ENCODE results near the gene TNPO1. TPM values are rescaled to one million over a fixed set of nuclear protein-coding genes. Genes with fewer than 3 reads are reported as not detected.

TNPO1 gene
- total and polyA plus RNA-seq, 2 donors (not counting 1 experiment from before 2014, with no cell fraction given), result 93.7 to 226 TPM

- peak overlapping the region; percentile 48 for H3K9ac ChIP-seq (ENCODE audit: insufficient read depth, low read length)
- peak overlapping the region; percentile 88 for H3K27ac ChIP-seq (ENCODE audit: insufficient read depth, low read length)
- H3K4me3 ChIP-seq (replicated peaks in 1 of 4; ENCODE audit: control extremely low read depth in 1 of 4, insufficient read depth in 1 of 4, low read depth in 3 of 4, low read length in 4 of 4), result peak overlapping the region; percentile 73 to 92 (median 81)
- DNase-seq (ENCODE audit: low read depth in 2 of 2), result peak; percentile 93 to 94
- no peaks in the 10 kb centered on the region for H3K27me3 ChIP-seq (ENCODE audit: control insufficient read depth, insufficient read depth, low read length)
- peaks cover 80% of the 10 kb centered on the region for H3K79me2 ChIP-seq (ENCODE audit: control insufficient read depth, insufficient read depth, low read length)
- peaks cover 2% of the 10 kb centered on the region for H4K20me1 ChIP-seq (ENCODE audit: control insufficient read depth, extremely low read depth, insufficient read depth, low read length)
- H2AFZ ChIP-seq (ENCODE audit: low read length), result peak overlapping the region; percentile 55
- H3K4me2 ChIP-seq (ENCODE audit: extremely low read depth, insufficient read depth, low read length), result peak overlapping the region; percentile 83
- TF ChIP-seq EZH2 (IDR thresholded peaks at IDR 0.05; ENCODE audit: low read length, missing control alignments), result no peak
- TF ChIP-seq CTCF (conservative IDR thresholded peaks at IDR 0.05 in 1 of 2, IDR thresholded peaks at IDR 0.05 in 1 of 2; ENCODE audit: low read depth in 1 of 2, low read length in 2 of 2), result no peak
- peaks cover 12% of the 10 kb centered on the region for H3K4me1 ChIP-seq (ENCODE audit: control insufficient read depth, extremely low read depth, insufficient read depth, low read length)
- no peaks in the 10 kb centered on the region for H3K9me3 ChIP-seq (ENCODE audit: control insufficient read depth, insufficient read depth, low read depth, low read length)
- H3K36me3 ChIP-seq (ENCODE audit: control insufficient read depth, insufficient read depth, low read length), result peaks cover 3% of the 10 kb centered on the region
These were observed 31.6 kb downstream of the TNPO1 start for GRCh38 chr5:72847989-72848473.

- H3K9me3 ChIP-seq (ENCODE audit: control insufficient read depth, insufficient read depth, low read depth, low read length), result no peaks in the 10 kb centered on the region
- H3K27me3 ChIP-seq (ENCODE audit: control insufficient read depth, insufficient read depth, low read length), result no peaks in the 10 kb centered on the region
- H3K4me2 ChIP-seq (ENCODE audit: extremely low read depth, insufficient read depth, low read length), result peak overlapping the region; percentile 76
- peaks cover 4% of the 10 kb centered on the region for H3K36me3 ChIP-seq (ENCODE audit: control insufficient read depth, insufficient read depth, low read length)
- TF ChIP-seq EZH2 (IDR thresholded peaks at IDR 0.05; ENCODE audit: low read length, missing control alignments) (no peak), CTCF (conservative IDR thresholded peaks at IDR 0.05 in 1 of 2, IDR thresholded peaks at IDR 0.05 in 1 of 2; ENCODE audit: low read depth in 1 of 2, low read length in 2 of 2) (no peak)
- H3K9ac ChIP-seq (ENCODE audit: insufficient read depth, low read length), result peak overlapping the region; percentile 48
- DNase-seq (ENCODE audit: low read depth in 2 of 2), result peak in 1 of 2 donors; percentile 44
- H3K4me1 ChIP-seq (ENCODE audit: control insufficient read depth, extremely low read depth, insufficient read depth, low read length), result peaks cover 16% of the 10 kb centered on the region
- peak overlapping the region; percentile 88 for H3K27ac ChIP-seq (ENCODE audit: insufficient read depth, low read length)
- H3K4me3 ChIP-seq (replicated peaks in 1 of 4; ENCODE audit: control extremely low read depth in 1 of 4, insufficient read depth in 1 of 4, low read depth in 3 of 4, low read length in 4 of 4), result peak overlapping the region; percentile 80 to 95 (median 87)
- H4K20me1 ChIP-seq (ENCODE audit: control insufficient read depth, extremely low read depth, insufficient read depth, low read length), result peaks cover 2% of the 10 kb centered on the region
- H3K79me2 ChIP-seq (ENCODE audit: control insufficient read depth, insufficient read depth, low read length), result peaks cover 87% of the 10 kb centered on the region
- peak overlapping the region; percentile 55 for H2AFZ ChIP-seq (ENCODE audit: low read length)
These were observed 32.3 kb downstream of the TNPO1 start for GRCh38 chr5:72848474-72849428.

- Histone ChIP-seq H2AFZ (ENCODE audit: low read length) (no peak overlapping the region), H3K9me3 (ENCODE audit: control insufficient read depth, insufficient read depth, low read depth, low read length) (no peaks in the 10 kb centered on the region), H3K79me2 (ENCODE audit: control insufficient read depth, insufficient read depth, low read length) (peaks cover 87% of the 10 kb centered on the region), H3K9ac (ENCODE audit: insufficient read depth, low read length) (no peak overlapping the region), H3K36me3 (ENCODE audit: control insufficient read depth, insufficient read depth, low read length) (peaks cover 4% of the 10 kb centered on the region), H3K4me3 (replicated peaks in 1 of 4; ENCODE audit: control extremely low read depth in 1 of 4, insufficient read depth in 1 of 4, low read depth in 3 of 4, low read length in 4 of 4) (peak overlapping the region; percentile 66 to 95 (median 84)), H3K4me1 (ENCODE audit: control insufficient read depth, extremely low read depth, insufficient read depth, low read length) (peaks cover 16% of the 10 kb centered on the region), H3K4me2 (ENCODE audit: extremely low read depth, insufficient read depth, low read length) (peak overlapping the region; percentile 76), H3K27ac (ENCODE audit: insufficient read depth, low read length) (no peak overlapping the region), H4K20me1 (ENCODE audit: control insufficient read depth, extremely low read depth, insufficient read depth, low read length) (peaks cover 2% of the 10 kb centered on the region), H3K27me3 (ENCODE audit: control insufficient read depth, insufficient read depth, low read length) (no peaks in the 10 kb centered on the region)
- DNase-seq (ENCODE audit: low read depth in 2 of 2), result no peak
- TF ChIP-seq EZH2 (IDR thresholded peaks at IDR 0.05; ENCODE audit: low read length, missing control alignments), result no peak
- no peak for TF ChIP-seq CTCF (conservative IDR thresholded peaks at IDR 0.05 in 1 of 2, IDR thresholded peaks at IDR 0.05 in 1 of 2; ENCODE audit: low read depth in 1 of 2, low read length in 2 of 2)
These were observed 33.1 kb downstream of the TNPO1 start for GRCh38 chr5:72849546-72849945.
